NK-92 (cell line): ENCODE results near the gene SH3RF3.
"Not testable (repeated sequence)": the region's sequence is repeated elsewhere in the genome, so short reads cannot be mapped to it uniquely, and the experiment has no call there.

Source experiments
- DNase-seq: peaks from one replicate; lab custom pipeline; 2025; ENCODE audit not compliant: unreplicated experiment; lab: John Stamatoyannopoulos, UW

The SH3RF3 gene

DNA sequence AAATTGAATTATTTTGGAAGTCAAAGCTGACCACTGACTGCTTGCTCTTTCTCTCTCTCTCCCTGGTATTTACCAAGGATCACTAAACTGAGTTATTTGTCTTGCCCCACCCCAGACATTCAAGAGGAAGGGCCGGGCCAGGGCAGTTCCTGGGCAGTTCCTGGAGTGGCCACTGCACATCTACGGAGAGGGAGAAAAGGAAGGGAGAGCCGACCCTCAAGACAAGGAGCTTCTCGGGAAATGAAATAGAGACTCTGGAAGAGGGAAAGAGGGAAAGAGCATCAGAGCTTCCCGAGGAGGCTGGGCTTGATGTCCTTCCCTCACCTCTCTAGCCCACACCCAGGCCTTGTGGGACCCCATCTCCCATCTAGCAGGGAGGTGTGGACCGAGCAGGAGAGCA, 401.7 kb downstream of the SH3RF3 start:
- DNase-seq: no peak

DNA sequence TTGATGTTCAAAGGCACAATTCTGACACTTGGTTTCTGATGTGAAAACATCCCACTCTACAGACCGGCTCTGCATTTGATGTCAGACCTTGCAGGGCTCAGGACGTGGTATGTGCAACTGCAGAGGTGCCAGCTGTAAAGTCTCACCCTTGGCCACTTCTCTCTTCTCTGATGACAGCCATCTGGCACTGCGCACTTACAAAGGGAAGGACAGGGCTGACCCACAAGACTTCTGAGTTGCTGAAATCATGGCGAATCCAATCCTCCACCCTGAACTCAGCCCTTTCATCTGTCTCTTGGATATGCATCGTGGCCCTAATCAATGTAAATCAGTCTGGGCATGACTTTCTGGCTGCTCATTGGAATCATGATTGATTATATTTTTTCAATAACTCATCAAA, 402.2 kb downstream of the SH3RF3 start:
- no peak for DNase-seq

DNA sequence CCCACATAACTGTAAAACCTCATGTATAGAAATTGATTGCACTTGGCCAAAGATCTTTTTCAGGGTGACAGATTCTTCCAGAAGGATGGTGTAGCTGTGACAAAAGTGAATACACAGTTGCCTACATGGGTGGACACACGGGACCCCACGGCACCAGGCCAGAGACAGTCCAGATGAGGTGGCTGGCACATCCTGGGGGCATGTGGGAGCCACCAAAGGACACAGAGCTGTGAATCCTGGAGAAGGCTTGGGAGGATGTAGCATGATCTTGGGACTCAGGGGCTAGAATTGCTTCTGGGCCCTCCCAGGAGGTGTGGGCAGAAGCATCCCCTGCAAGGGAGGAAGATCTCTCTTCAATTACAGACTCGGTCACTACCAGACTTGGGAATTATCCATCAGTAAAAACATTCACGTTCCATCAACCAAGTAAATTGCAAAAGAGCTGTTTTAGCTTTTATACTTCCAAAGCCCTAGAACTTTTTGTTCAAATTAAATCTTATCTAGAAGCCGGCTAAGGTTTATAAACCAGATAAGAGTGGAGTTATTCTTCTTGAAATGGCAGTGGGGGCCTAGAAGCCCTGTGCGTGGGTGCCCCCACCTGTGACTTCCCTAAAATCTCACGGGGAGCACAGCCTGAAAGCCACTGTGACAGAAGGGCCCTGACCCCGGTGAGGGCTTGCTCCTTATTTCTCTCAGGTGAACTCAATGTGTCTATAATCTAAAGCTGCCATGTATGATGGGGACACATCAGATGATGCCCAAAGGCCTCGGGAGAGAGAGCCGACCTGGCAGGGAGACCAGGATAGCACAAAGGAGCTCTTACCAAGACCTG, 403.1 kb downstream of the SH3RF3 start:
- no peak for DNase-seq

DNA sequence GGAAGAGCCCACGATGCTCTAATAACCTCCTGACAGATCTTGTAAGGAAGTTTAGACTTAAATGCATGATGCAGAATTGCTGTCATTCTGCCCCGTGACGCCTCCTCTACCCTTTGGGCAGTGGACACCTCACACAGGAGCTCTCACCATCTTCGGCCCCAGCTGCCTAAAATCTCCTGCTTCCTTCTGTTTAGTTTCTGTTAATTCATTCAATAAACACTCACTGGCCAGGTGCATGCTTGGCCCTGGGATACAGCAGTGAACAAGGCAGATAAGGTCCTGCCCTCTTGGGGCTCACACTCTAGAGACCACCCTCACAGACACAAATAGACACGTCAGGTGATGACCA, 403.7 kb downstream of the SH3RF3 start:
- no peak for DNase-seq

DNA sequence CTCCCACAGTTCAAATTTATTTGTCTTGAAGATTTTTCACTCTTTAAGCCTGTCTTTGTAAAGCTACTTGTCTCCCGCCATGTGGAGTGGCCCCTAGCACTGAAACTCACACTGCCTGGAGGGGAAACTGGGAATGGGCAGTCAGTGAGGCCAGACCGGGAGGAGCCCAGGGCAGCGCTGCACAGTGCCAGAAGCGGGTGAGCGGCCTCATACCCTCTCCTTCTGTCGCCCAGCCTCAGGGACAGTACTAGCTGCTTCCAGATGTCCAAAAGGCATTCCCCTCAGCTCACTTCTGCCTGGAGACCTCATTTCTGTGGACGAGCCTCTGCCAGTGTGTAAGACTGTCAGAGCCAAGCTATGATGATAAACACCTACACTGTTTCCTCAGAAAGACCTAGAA, 404.8 kb downstream of the SH3RF3 start:
- DNase-seq: no peak

DNA sequence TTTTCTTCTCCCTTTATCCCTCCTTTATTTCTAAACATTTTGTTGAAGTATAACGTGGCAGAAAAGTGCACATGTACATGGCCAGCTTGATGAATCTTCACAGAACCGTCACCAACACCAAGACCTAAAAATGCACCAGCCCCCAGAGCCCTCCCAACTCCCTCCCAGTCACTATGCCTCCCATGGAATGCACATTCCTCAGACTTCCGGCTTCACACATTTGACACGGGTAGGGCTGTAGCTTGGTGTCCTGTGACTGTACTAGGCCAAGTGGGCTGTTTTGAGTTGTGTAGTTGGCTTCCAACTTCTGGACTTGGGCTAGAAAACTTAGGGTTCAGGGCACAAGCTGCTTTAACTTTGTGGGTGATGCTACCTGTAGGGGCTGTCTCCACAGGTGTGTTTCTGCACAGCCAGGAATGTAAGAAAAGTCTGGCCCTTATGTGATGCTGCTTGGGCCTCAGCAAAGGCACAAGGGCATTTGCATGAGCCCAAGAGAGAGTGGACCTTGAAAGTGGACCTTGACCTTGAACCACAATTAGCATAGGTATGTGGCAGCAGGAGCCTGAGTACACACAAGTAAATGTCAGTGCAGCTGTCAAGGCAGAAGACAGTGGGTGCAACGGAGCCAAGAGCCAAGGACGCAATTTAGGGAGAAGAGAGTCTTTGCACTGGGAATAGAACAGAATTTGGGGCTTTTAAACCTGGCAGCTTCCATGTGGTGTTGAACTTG, 406.4 kb downstream of the SH3RF3 start:
- no peak for DNase-seq

DNA sequence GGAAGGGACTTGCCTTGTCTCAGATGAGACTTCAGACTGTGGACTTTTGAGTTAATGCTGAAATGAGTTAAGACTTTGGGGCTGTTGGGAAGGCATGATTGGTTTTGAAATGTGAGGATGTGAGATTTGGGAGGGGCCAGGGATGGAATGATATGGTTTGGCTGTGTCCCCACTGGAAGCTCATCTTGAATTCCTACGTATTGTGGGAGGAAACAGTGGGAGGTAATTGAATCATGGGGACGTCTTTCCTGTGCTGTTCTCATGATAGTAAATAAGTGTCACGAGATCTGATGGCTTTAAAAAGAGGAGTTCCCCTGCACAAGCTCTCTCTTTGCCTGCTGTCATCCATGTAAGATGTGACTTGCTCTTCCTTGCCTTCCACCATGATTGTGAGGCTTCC, 407.6 kb downstream of the SH3RF3 start:
- not testable (repeated sequence) for DNase-seq

DNA sequence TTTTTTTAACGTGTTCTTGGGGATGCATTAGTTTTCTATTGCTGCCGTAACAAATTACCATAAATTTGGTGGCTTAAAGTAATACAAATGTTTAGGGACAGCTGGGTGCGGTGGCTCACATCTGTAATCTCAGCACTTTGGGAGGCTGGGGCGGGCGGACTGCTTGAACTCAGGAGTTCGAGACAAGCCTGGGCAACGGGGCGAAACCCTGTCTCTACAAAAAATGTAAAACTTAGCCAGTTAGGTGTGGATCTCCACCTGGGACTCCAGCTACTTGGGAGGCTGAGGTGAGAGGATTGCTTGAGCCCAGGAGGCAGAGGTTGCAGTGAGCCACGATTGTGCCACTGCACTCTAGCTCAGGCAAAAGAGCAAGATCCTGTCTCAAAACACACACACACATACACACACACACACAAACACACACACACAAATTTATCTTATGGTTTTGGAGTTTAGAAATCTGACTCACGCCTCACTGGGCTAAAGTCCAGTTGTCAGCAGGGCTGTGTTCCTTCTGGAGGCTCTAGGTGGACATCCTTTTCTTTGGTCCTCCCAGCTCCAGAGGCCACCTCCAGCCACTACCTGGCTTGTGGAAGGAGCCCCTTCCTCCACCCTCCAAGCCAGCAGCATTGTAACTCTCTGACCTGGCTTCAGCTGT, 408.7 kb downstream of the SH3RF3 start:
- DNase-seq: no peak

DNA sequence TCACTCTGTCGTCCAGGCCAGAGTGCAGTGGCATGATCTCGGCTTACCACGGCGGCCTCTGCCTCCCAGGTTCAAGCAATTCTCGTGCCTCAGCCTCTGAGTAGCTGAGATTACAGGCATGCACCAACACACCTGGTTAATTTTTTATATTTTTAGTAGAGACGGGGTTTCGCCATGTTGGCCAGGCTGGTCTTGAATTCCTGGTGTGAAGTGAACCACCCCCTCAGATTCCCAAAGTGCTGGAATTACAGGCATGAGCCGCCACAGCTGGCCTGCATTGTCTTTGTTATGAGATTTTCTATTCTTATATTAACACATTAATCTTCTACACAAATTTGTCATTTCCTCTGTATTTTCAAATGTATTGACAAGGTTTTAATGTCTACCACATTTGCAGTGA, 409.5 kb downstream of the SH3RF3 start:
- no peak for DNase-seq

DNA sequence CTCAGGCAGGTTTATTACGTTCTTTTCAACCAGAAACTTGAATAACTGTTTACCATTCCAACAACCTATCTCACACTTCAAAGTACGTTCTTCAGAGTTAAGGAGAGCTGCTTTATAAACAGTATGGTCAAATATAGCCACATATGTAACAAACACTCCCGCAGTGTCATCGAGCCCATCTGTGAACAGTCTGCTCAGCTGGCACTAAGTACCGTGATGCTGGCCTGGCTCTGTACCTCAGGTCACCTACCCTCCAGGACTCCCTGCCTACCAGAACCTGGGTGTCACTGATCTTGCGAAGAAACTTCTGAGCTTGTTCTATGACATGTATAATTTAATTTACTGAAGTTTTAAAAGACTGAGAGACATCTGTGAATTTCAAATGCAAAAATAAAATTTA, 413.4 kb downstream of the SH3RF3 start:
- no peak for DNase-seq

DNA sequence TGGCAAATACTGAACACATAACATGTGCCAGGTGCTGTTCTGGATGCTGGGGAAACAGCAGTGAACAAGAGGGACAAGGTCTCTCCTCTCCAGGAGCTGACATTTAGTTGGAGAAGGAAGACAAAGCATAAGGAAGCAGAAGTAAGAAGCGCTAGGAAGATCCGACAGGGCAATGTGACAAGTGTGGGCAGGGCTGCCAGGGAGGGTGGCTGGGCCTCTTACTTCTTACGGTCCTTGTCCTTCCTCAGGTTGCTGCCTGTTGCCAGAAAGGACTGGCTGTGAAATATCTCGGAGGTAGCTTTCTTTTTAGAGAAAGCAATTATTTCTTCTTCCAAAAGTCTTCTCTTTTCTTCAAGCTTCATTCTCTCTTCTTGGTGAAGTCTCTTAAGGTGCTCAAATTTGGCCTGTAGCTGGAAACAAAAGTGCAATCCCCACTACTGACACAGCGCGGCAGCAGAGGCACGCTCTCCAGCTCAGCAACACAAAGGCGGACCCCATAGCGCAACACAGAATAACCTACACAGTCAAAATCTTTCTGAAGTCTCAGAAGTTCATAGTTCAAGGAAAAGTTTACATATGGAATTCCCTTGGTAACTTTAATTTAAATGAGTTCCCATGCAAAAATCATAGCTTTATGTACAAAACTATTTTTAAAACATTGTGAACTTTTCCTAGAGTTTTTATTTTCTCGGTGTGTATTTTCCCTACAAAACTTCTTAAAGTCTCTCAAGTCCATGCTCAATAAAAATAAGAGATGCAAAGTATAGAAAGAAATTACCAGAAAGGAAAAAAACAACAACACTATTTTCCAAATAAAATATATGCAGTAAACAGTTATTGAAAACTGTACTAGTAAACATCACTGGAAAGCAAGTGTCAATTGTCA, 417.1 kb downstream of the SH3RF3 start:
- no peak for DNase-seq

DNA sequence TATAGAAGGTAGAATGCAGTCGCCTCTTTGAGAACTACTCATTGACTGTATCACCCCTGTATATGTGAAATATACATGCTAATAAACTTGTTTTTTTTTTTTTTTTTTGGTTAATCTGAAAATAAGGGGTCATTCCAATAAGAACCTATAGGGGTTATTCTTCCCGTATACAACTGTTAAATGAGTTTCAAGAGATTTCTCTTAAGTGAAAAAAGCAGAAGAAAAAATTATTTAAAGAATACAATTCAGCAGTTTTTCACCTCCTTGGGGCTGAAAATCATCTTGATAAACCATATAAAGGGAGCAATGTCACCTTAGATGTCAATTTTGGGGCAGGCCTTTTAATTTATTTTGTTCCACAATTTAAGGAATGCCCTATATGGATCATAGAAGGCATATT, 418.3 kb downstream of the SH3RF3 start:
- DNase-seq: no peak

DNA sequence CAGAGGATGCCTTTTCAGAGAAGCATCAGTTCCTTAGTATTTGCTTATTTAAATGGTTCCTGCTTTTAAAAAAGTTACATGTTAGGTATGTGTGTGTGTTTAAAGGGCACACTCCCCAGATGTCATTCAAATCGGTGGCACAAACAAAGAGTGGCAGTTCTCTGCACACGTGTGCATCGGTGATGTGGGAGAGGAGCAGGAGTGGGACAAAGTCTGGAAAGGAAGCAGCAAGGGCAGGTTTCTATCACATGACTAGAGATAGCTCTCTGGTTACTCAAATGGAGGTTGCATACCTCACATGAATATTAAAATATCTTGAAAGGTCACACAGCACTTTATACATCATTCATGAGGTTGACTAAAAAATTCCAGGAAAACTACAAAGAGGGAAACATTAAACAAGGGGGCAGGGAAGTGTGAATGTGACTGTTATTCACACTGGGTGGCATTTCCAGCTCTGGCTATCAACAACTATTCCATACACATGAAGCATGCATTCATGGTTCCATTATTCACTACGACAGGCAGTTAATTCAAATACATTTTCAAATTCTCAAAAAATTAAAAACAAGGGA, 420.1 kb downstream of the SH3RF3 start:
- DNase-seq: no peak
